Fibroblast of villous mesenchyme (primary cell): ENCODE measurements around the gene FBXO8. TPM values are rescaled to one million over a fixed set of nuclear protein-coding genes. Genes with fewer than 3 reads are reported as not detected.

Experiments used
- DNase-seq: peaks from one replicate; pipeline ENCODE4 v3.0.0-alpha.2; 2010; ENCODE audit warnings: low read depth
- H3K4me3 ChIP-seq: 2 replicates; pipeline ENCODE4 v1.5.1; 2011; ENCODE audit warnings: low read depth, mild to moderate bottlenecking, low read length
- CTCF ChIP-seq: IDR thresholded peaks from 2 replicates; pipeline ENCODE4 v1.5.1; 2012; ENCODE audit warnings: low read depth, mild to moderate bottlenecking, low read length; ENCODE audit not compliant: insufficient read depth
- total RNA-seq: library from RNA; depleted of rRNA; stranded (reverse); fragments of >200 nt; gene quantifications from 2 replicates; pipeline ENCODE4 v1.2.3, GENCODE V29; 2012

Gene FBXO8
- total RNA-seq, 1 donor: 32.8 TPM

- no peak overlapping the region for H3K4me3 ChIP-seq
- no peak for DNase-seq
- TF ChIP-seq CTCF: no peak
These were observed 28.9 kb downstream of the FBXO8 start for GRCh38 chr4:174254613-174255012.

DNA sequence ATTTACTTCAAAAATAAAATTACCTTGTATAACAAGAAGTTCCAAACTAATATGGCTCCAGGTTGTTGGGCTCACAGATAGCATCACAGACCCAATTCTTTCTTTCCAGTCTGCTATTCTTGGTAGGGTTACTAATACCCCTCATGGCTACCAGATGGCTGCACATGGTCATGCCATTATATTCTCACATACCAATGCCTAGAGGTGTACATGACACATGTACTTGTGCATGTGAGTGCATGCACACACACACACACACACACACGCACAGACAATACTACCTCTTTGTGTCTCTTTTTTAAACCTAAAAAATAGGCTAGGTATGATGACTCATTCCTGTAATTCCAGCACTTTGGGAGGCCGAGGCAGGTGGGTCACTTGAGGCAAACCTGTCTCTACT, 31.1 kb downstream of the FBXO8 start:
- no peak overlapping the region for H3K4me3 ChIP-seq
- no peak for TF ChIP-seq CTCF
- DNase-seq: no peak

- H3K4me3 ChIP-seq: no peak overlapping the region
- TF ChIP-seq CTCF: no peak
- DNase-seq: no peak
These were observed 35.1 kb downstream of the FBXO8 start for GRCh38 chr4:174248407-174248806.

DNA sequence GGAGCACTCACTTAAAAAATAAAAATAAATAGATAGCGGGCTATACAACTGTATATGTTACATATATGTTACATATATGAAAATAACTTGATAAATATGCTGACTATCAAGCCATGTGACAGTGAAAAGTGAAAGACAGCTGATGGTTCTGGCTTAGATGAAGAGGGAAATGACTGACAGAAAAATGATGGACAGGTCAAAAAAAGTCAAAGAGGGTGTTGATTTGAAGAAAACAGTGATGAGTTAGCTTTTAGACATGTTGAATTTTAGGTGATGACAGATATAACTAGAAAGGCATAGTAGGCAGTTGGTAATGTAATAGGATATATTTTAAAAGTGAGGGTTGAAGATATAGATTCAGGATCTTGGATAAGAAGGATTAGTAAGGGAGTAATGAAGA, 37.8 kb downstream of the FBXO8 start:
- no peak for TF ChIP-seq CTCF
- no peak for DNase-seq
- H3K4me3 ChIP-seq: no peak overlapping the region

DNA sequence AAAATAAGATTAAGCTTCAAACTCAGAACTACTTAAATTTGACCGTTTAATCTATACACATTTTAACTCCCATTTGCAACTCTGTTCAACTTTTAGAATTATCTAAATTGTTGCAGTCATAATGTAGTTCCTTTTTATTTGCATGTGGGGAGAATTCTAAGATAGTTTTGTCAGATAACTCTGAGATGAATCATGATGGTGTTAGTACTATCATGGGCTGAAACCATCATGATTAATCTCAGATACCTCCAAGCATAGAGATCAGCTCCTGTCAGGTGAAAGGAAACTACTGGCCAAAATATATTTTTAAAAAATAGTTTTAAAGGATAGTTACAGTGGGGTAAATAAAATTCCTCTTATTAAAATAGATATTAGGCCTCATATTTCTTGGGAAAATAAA, 39.0 kb downstream of the FBXO8 start:
- DNase-seq: no peak
- no peak for TF ChIP-seq CTCF
- no peak overlapping the region for H3K4me3 ChIP-seq

DNA sequence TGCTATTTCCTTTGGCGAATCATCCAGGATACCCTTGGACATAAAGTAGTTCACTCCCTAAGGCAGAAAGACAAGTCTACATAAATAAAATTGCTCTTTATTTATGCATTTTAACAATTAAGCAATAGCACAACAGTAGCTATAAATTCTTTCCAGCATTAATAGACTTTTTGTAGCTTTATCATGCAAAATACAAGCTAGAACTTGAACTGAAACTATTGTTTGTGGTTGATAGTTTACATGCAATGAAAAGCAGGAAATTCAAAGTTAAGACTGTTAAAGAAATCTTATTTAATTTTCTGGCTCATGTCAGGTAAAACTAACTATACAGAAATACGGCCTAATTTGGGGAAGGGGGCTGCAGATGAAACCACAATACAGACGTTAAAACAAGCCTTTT, 42.3 kb downstream of the FBXO8 start:
- H3K4me3 ChIP-seq: no peak overlapping the region
- no peak for TF ChIP-seq CTCF
- DNase-seq: no peak

DNA sequence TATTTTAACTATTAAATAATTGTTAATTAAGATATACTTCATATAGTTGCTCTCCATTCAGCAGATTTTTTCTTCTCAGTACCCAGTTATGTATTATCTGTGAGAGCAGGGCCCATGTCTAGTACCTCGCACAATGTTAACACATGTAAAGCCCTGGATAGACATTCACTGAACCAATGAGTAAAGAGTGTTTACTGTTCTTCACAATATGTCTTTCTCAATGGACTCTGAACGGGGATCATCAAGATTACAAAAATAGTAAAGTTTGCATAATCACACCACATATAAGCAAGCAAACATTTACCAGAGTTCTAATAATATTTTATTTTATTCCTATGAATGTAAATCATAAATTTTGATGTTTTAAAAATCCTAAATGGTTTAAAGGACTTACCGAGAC, 47.1 kb downstream of the FBXO8 start:
- H3K4me3 ChIP-seq: no peak overlapping the region
- TF ChIP-seq CTCF: no peak
- DNase-seq: no peak
